Loucy (cell line): ENCODE results near the gene KLF9.

Experiments used
- EZH2phosphoT487 ChIP-seq: fragments of 200-600 bp; IDR thresholded peaks from 2 replicates; pipeline ENCODE4 v1.6.1; 2018; ENCODE audit warnings: antibody characterized with exemption, mild to moderate bottlenecking, moderate library complexity, borderline replicate concordance
- TF ChIP-seq, protein P1 (sequence below): fragments of 200-600 bp; sonication (generic); conservative IDR thresholded peaks from 2 replicates; pipeline ENCODE4 v1.5.1; 2014; ENCODE audit warnings: mild to moderate bottlenecking, antibody characterized with exemption, low read length

GRCh38 chr9:70387663-70388062, 26.8 kb downstream of the KLF9 start:
- TF ChIP-seq, protein P1, sequence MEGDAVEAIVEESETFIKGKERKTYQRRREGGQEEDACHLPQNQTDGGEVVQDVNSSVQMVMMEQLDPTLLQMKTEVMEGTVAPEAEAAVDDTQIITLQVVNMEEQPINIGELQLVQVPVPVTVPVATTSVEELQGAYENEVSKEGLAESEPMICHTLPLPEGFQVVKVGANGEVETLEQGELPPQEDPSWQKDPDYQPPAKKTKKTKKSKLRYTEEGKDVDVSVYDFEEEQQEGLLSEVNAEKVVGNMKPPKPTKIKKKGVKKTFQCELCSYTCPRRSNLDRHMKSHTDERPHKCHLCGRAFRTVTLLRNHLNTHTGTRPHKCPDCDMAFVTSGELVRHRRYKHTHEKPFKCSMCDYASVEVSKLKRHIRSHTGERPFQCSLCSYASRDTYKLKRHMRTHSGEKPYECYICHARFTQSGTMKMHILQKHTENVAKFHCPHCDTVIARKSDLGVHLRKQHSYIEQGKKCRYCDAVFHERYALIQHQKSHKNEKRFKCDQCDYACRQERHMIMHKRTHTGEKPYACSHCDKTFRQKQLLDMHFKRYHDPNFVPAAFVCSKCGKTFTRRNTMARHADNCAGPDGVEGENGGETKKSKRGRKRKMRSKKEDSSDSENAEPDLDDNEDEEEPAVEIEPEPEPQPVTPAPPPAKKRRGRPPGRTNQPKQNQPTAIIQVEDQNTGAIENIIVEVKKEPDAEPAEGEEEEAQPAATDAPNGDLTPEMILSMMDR: no peak
- TF ChIP-seq EZH2phosphoT487: no peak
